OCI-LY1 (cell line): ENCODE measurements around the gene TRIOBP.

Experiments used
- H2AFZ ChIP-seq: fragments of 200-600 bp; sonication (generic), shearing (Covaris generic); 2 replicates; pipeline ENCODE4 v1.6.0; 2014; ENCODE audit warnings: antibody characterized with exemption, mild to moderate bottlenecking, low read length
- H3F3A ChIP-seq: fragments of 200-600 bp; sonication (generic), shearing (Covaris generic); 2 replicates; pipeline ENCODE4 v1.6.0; 2014; ENCODE audit warnings: mild to moderate bottlenecking, antibody characterized with exemption, low read length, moderate library complexity; ENCODE audit not compliant: insufficient read depth
- H3K27ac ChIP-seq: fragments of 200-600 bp; sonication (generic); 2 replicates; pipeline ENCODE4 v1.5.1; 2014; ENCODE audit warnings: low read length, mixed run types, mild to moderate bottlenecking, low read depth; ENCODE audit not compliant: poor library complexity, severe bottlenecking
- H3K27me3 ChIP-seq: fragments of 200-600 bp; sonication (generic); 2 replicates; pipeline ENCODE4 v1.6.0; 2014; ENCODE audit warnings: antibody characterized with exemption, mild to moderate bottlenecking, low read length, moderate library complexity; ENCODE audit not compliant: insufficient read depth
- H3K36me3 ChIP-seq: fragments of 200-600 bp; sonication (generic); 2 replicates; pipeline ENCODE4 v1.6.1; 2014; ENCODE audit warnings: mild to moderate bottlenecking, antibody characterized with exemption, low read length, moderate library complexity, mixed read lengths; ENCODE audit not compliant: insufficient read depth
- H3K4me1 ChIP-seq: fragments of 200-600 bp; sonication (generic); 2 replicates; pipeline ENCODE4 v1.5.1; 2014; ENCODE audit warnings: mild to moderate bottlenecking, low read length, moderate library complexity; ENCODE audit not compliant: insufficient read depth, severe bottlenecking
- H3K4me2 ChIP-seq: fragments of 200-600 bp; sonication (generic), shearing (Covaris generic); 2 replicates; pipeline ENCODE4 v1.6.1; 2014; ENCODE audit warnings: low read length
- H3K4me3 ChIP-seq: fragments of 200-600 bp; sonication (generic); 2 replicates; pipeline ENCODE4 v1.5.1; 2014; ENCODE audit warnings: low read length, low read depth, mild to moderate bottlenecking, mixed read lengths; ENCODE audit not compliant: poor library complexity, severe bottlenecking
- H3K79me2 ChIP-seq: fragments of 200-600 bp; shearing (Covaris generic); 2 replicates; pipeline ENCODE4 v1.6.1; 2016; ENCODE audit warnings: mixed run types, low read length, mixed read lengths; ENCODE audit not compliant: insufficient read depth
- H3K9ac ChIP-seq: fragments of 200-600 bp; sonication (generic), shearing (Covaris generic); 2 replicates; pipeline ENCODE4 v1.6.1; 2014; ENCODE audit warnings: mild to moderate bottlenecking, low read length, mixed read lengths
- H3K9me2 ChIP-seq: fragments of 200-600 bp; sonication (generic), shearing (Covaris generic); 2 replicates; pipeline ENCODE4 v1.6.1; 2014; ENCODE audit warnings: low read depth, mild to moderate bottlenecking, low read length, mixed read lengths
- H3K9me3 ChIP-seq: fragments of 200-600 bp; shearing (Covaris generic); 2 replicates; pipeline ENCODE4 v1.6.1; 2014; ENCODE audit warnings: low read length, mixed read lengths
- H4K20me1 ChIP-seq: fragments of 200-600 bp; sonication (generic), shearing (Covaris generic); 2 replicates; pipeline ENCODE4 v1.6.0; 2016; ENCODE audit warnings: mild to moderate bottlenecking, low read length; ENCODE audit not compliant: insufficient read depth
- CTCF ChIP-seq: fragments of 200-600 bp; sonication (generic), shearing (Covaris generic); IDR thresholded peaks from 2 replicates; pipeline ENCODE4 v1.5.1; 2017; ENCODE audit warnings: mild to moderate bottlenecking, antibody characterized with exemption, low read length, moderate library complexity, mixed read lengths
- EZH2 ChIP-seq: fragments of 200-600 bp; sonication (generic), shearing (Covaris generic); IDR thresholded peaks from 2 replicates; pipeline ENCODE4 v1.8.0; 2017; ENCODE audit warnings: borderline replicate concordance, mixed run types, mild to moderate bottlenecking, antibody characterized with exemption, low read length, moderate library complexity, mixed read lengths

The TRIOBP gene

GRCh38 chr22:37757663-37758062 lies 60.8 kb downstream of the TRIOBP start:
- Histone ChIP-seq H4K20me1 (no peaks in the 10 kb centered on the region), H3K4me1 (no peaks in the 10 kb centered on the region), H3K9ac (no peak overlapping the region), H3K79me2 (no peaks in the 10 kb centered on the region), H3K36me3 (peaks cover 49% of the 10 kb centered on the region), H2AFZ (no peak overlapping the region), H3K4me3 (no peak overlapping the region), H3K9me2 (no peaks in the 10 kb centered on the region), H3K27me3 (no peaks in the 10 kb centered on the region), H3K27ac (no peak overlapping the region), H3K9me3 (no peaks in the 10 kb centered on the region), H3K4me2 (no peak overlapping the region), H3F3A (no peaks in the 10 kb centered on the region)
- TF ChIP-seq EZH2 = no peak
- no peak for TF ChIP-seq CTCF

GRCh38 chr22:37758694-37759093 lies 61.8 kb downstream of the TRIOBP start:
- Histone ChIP-seq H3K27ac (no peak overlapping the region), H3K4me2 (no peak overlapping the region), H3F3A (no peaks in the 10 kb centered on the region), H3K36me3 (peaks cover 49% of the 10 kb centered on the region), H3K79me2 (no peaks in the 10 kb centered on the region), H4K20me1 (no peaks in the 10 kb centered on the region), H3K27me3 (no peaks in the 10 kb centered on the region), H3K9me3 (no peaks in the 10 kb centered on the region), H3K9me2 (no peaks in the 10 kb centered on the region), H3K4me3 (no peak overlapping the region), H3K4me1 (no peaks in the 10 kb centered on the region), H2AFZ (no peak overlapping the region), H3K9ac (no peak overlapping the region)
- TF ChIP-seq EZH2 (no peak), CTCF (no peak)

- H3K9me2 ChIP-seq = no peaks in the 10 kb centered on the region
- H2AFZ ChIP-seq = no peak overlapping the region
- H3F3A ChIP-seq = no peaks in the 10 kb centered on the region
- H3K27me3 ChIP-seq = no peaks in the 10 kb centered on the region
- H3K4me3 ChIP-seq = no peak overlapping the region
- H3K79me2 ChIP-seq = no peaks in the 10 kb centered on the region
- no peak overlapping the region for H3K27ac ChIP-seq
- H3K9me3 ChIP-seq = no peaks in the 10 kb centered on the region
- TF ChIP-seq CTCF = no peak
- no peak for TF ChIP-seq EZH2
- H3K9ac ChIP-seq = no peak overlapping the region
- peaks cover 6% of the 10 kb centered on the region for H3K4me1 ChIP-seq
- H3K4me2 ChIP-seq = no peak overlapping the region
- no peaks in the 10 kb centered on the region for H4K20me1 ChIP-seq
- peaks cover 49% of the 10 kb centered on the region for H3K36me3 ChIP-seq
Observed at GRCh38 chr22:37759281-37759680, 62.4 kb downstream of the TRIOBP start.
